Astrocyte of the spinal cord (primary cell): ENCODE results near the gene ATP1A2.
A peak's percentile ranks its signal among the peaks of the same experiment; 100 is the strongest.

Experiments used
- DNase-seq: peaks from one replicate; pipeline ENCODE4 v3.0.0; 2011; ENCODE audit warnings: low read depth, low spot score
- H3K4me3 ChIP-seq: 2 replicates; pipeline ENCODE4 v1.5.1; 2011; ENCODE audit warnings: low read depth, mild to moderate bottlenecking, low read length, moderate library complexity
- in situ Hi-C: cut with HindIII; loops from 2 replicates; pipeline ENCODE4 v1.10.0; 2017; ENCODE audit warnings: low sequenced_read_pairs
- TF ChIP-seq, protein P1 (sequence below): IDR thresholded peaks from 2 replicates; pipeline ENCODE4 v1.5.1; 2012; ENCODE audit warnings: low read depth, mild to moderate bottlenecking, low read length, inconsistent platforms

ATP1A2 gene

DNA sequence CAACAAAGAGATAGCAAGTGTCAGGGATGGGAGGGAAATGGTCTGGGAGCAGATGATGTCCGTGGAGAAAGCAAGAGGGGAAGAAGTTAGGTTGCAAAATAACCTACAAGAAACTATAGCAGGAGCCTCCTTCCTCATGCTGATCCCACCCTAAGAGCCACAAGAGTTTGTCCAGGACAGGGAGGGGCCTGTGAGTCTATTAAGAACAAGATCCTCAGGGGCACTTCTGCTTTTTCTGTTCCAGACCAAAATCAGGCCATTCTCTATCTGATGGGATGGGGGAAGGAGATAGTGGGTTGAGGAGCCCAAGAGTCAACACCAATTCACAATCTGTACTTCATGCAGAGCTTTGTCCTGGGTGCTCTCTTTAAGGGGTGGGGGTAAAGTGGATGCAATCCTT is 28.1 kb downstream of the ATP1A2 start:
- TF ChIP-seq, protein P1, sequence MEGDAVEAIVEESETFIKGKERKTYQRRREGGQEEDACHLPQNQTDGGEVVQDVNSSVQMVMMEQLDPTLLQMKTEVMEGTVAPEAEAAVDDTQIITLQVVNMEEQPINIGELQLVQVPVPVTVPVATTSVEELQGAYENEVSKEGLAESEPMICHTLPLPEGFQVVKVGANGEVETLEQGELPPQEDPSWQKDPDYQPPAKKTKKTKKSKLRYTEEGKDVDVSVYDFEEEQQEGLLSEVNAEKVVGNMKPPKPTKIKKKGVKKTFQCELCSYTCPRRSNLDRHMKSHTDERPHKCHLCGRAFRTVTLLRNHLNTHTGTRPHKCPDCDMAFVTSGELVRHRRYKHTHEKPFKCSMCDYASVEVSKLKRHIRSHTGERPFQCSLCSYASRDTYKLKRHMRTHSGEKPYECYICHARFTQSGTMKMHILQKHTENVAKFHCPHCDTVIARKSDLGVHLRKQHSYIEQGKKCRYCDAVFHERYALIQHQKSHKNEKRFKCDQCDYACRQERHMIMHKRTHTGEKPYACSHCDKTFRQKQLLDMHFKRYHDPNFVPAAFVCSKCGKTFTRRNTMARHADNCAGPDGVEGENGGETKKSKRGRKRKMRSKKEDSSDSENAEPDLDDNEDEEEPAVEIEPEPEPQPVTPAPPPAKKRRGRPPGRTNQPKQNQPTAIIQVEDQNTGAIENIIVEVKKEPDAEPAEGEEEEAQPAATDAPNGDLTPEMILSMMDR: no peak
- DNase-seq: no peak
- no peak overlapping the region for H3K4me3 ChIP-seq
- in situ Hi-C loops: no loop called here

DNA sequence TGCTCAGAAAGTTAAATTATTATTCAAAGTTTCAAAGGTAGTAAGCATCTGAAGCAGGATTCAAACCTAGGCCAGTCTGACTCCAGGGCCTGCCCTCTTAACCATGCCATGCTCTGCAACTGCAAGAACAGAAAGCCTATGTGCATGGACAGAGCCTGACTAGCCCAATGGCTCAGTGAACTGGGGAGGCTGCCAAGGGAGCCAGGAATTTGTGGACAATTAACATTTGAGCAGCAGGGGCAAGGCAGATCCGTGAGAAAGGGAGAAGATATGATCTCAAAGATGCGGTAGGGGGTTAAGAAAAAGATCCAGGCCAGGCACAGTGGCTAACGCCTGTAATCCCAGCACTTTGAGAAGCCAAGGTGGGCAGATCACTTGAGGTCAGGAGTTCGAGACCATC is 29.4 kb downstream of the ATP1A2 start:
- TF ChIP-seq, protein P1: no peak
- DNase-seq: peak; percentile 34
- in situ Hi-C loops: no loop called here
- H3K4me3 ChIP-seq: no peak overlapping the region

DNA sequence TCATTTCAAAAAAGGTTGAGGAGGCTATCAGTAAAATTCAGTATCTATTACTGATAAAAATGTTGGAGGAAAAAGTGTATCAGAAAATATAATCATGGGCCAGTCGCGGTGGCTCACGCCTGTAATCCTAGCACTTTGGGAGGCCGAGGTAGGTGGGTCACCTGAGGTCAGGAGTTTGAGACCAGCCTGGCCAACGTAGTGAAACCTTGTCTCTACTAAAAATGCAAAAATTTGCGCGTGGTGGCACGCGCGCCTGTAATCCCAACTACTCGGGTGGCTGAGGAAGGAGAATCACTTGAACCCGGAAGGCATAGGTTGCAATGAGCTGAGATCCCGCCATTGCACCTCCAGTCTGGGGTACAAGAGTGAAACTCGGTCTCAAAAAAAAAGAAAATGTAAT is 30.5 kb downstream of the ATP1A2 start:
- no peak for DNase-seq
- TF ChIP-seq, protein P1: no peak
- H3K4me3 ChIP-seq: no peak overlapping the region
- in situ Hi-C loops: no loop called here

DNA sequence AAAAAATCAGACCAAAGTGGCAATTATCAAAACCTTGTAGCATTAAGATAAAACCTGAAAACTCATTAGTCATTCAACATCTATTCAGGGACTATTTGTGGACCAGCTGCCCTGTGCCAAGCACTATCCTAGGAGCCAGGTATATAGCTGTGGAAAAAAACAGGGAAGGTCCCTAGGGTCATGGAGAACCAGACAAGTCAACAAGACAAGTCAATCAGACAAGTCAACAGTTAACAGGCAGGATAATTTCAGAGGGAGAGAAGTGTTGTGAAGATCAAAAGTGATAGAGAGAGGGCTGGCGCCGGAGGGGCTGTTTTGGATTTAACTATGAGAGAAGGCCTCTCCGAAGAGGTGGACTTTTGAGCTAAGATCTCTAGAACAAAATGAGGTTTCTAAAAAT is 32.6 kb downstream of the ATP1A2 start:
- no peak overlapping the region for H3K4me3 ChIP-seq
- TF ChIP-seq, protein P1: no peak
- DNase-seq: no peak
- in situ Hi-C loops: no loop called here

DNA sequence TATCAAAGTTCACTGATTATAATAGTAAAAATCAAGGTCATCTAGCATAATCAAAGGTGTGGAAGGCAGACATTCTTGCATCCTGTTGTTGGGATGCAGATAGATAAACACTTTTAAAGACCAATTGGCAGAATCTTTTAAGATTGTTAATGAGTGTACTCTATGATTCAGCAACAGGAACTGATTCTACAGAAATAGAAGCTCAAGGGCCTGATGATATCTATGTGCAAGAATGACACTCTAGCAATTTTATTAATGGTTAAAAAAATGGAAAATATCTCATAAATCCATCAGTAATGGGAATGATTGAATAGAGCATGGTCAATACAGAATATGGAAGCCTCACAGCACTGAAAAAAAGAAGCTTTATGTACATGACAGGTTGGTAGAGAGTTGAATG is 33.7 kb downstream of the ATP1A2 start:
- no peak overlapping the region for H3K4me3 ChIP-seq
- TF ChIP-seq, protein P1: no peak
- in situ Hi-C loops: no loop called here
- no peak for DNase-seq

- in situ Hi-C loops: no loop called here
- no peak for DNase-seq
- no peak overlapping the region for H3K4me3 ChIP-seq
- TF ChIP-seq, protein P1: no peak
These were observed 34.2 kb downstream of the ATP1A2 start for GRCh38 chr1:160149716-160150115.

GRCh38 chr1:160151303-160151702 is 35.7 kb downstream of the ATP1A2 start, which contains the start of gene ATP1A4:
TSS of gene ATP1A4 (plus strand) at chr1:160151603. CDS start at chr1:160152041, 438 bp downstream.
- DNase-seq: no peak
- in situ Hi-C loops: no loop called here
- TF ChIP-seq, protein P1: no peak
- no peak within 1 kb of the TSS for H3K4me3 ChIP-seq
